DMS79 (cell line): Measurements from ENCODE around the gene WFDC2.

ENCODE experiments used
- DNase-seq: peaks from one replicate; lab custom pipeline; 2025; lab: John Stamatoyannopoulos, UW

The WFDC2 gene

DNA sequence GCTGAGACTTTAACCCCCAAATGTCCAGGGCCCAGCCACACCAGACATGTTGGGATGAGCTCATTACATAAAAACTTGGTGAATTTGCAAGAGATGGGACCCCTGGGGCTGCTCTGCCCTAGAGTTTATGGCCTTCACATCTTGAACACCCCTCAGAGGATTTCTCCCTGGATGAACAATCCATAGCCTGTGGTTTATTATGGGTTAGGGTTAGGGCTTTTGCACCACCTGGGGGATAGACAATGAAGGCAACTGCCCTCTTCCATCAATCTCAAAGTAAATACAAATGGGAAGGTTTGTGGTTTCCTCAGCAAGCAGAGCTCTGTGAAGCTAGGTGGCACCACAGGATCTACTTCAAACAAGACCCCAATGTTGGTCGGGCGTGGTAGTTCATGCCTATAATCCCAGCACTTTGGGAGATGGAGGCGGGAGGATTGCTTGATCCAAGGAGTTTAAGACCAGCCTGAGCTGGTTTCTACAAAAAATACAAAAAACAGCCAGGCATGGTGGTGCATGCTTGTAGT, 28.5 kb downstream of the WFDC2 start:
- no peak for DNase-seq

DNA sequence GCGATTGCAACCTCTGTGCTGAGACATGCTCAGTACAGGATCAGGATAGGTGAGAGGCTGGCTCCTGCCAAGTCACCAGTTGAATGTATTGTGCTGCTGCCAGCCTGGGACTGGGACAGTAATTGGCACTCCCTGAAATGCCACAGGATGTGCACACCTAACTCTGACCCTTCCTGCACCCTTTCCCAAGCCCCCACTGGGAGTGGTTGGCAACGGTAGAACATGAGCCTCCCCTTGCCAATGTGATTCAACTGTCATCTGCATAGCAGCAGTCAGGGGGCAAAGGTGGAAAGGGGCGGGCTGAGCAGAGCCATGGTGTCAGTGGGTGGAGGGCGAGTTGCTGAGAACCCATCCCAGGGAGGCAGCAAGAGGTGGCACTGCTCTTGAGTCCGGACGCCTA, 30.5 kb downstream of the WFDC2 start:
- DNase-seq = no peak

- no peak for DNase-seq
These were observed 32.0 kb downstream of the WFDC2 start for GRCh38 chr20:45501600-45501999.

- DNase-seq = no peak
These were observed 33.0 kb downstream of the WFDC2 start for GRCh38 chr20:45502561-45502960.

- no peak for DNase-seq
These were observed 33.9 kb downstream of the WFDC2 start for GRCh38 chr20:45503403-45503802.

GRCh38 chr20:45506398-45506797, 36.8 kb downstream of the WFDC2 start:
- no peak for DNase-seq

DNA sequence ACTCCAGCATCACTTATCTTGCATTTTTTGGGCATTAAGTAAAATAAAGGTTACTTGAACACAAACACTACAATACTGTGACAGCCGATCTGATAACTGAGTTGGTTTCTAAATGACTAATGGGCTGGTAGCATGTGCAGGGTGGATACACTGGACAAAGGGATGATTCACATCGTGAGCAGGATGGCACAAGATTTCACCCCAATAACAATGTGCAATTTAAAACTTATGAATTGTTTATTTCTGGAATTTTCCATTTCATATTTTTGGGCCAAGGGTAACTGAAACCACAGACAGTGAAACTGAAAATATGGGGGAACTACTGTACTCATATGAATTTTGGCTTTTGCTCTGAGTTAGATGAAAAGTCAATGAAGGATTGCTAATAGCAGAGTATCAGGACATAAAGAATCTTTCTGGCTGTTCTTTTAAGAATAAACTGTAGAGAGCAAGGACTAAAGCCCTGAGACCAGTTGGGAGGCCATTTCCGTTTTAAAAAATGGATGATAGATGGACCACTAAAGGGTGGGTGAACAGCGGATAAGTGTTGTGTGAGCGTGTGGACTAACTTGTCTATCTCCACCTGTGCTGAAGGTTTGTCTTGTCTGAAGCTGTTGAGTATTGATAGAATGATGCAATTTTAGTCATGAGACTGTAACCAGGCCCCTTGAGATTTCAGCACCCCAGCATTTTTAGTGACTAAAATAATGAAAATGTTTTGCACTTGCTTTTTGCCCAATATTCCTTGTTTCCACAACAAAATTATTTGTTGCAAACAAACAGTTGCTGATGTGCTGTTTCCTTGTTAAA, 37.7 kb downstream of the WFDC2 start:
- no peak for DNase-seq

DNA sequence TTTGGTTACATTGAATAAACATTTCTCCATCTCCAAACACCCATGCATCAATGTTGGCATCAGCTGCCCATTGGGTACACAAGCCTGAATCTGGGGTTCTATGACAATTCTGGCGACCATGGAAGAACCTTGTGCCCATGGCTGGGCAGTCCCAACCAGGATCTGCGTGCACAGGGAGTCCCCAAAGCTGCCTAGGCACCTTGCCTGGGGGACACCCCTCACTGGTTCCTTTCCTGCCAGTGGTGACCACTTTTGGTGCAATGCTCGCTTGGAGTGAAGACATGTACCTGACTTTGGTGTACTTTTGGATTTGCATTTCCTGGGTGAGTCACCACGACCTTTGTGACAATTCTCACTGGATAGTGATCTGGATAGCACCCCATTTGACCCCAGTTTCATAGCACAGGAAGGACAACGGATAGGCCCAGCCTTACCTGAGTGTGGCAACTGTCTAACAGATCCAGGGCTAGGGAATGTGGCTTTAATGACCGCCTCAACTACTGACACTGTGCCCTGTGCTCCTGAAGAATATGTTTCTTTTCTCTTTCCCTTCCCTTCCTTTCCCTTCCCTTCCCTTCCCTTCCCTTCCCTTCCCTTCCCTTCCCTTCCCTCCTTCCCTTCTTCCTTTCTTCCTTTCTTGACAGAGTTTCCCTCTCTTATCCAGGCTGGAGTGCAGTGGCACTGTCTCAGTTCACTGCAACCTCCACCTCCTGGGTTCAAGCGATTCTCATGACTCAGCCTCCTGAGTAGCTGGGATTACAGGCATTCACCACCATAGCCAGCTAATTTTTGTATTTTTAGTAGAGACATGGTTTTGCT, 38.7 kb downstream of the WFDC2 start:
- no peak for DNase-seq

DNA sequence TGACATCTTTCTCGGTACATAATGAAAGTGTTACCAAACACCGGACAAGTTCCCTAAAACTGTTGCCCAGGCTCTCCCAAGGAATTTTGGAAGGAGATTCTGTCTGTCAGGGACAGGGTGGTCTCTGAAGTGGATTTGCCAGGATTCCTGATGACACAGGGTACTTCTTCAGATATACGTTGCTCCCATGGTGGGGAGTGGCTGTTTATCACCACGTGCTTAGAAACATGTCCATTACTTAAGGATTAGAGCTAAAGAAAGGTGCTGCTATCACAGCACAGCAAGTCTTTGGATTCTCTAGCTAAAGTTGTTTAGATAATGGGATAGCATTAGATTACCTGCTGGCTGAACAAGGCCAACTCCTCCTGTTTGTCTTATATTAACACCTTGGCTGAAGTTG, 39.5 kb downstream of the WFDC2 start:
- no peak for DNase-seq

DNA sequence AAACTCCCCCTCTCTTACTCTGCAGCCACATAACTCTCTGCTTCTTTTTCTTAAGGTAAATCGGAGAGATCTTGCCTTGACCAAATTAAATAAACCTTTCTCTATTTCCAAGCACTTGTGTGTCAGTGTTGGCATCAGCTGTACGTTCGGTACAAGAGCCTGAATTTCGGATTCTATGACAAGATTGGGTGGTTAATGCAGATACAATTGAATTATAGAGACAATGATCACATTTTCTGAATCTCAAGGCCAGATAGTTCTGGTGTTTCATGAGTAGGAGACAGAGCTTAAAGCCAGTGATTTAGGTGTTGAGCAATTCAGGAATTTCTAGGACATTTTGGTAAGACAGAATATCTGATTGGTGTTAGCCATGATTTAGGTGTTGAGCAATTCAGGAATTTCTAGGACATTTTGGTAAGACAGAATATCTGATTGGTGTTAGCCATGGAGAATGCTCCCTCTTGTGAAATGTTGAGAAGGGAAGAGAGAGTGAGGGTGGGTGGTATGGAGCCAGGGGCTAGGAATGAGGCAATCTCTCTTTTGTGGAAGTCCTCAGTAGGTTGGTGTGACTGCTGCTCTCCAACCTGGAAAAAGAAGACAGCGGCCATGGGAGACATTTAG, 40.8 kb downstream of the WFDC2 start:
- no peak for DNase-seq

DNA sequence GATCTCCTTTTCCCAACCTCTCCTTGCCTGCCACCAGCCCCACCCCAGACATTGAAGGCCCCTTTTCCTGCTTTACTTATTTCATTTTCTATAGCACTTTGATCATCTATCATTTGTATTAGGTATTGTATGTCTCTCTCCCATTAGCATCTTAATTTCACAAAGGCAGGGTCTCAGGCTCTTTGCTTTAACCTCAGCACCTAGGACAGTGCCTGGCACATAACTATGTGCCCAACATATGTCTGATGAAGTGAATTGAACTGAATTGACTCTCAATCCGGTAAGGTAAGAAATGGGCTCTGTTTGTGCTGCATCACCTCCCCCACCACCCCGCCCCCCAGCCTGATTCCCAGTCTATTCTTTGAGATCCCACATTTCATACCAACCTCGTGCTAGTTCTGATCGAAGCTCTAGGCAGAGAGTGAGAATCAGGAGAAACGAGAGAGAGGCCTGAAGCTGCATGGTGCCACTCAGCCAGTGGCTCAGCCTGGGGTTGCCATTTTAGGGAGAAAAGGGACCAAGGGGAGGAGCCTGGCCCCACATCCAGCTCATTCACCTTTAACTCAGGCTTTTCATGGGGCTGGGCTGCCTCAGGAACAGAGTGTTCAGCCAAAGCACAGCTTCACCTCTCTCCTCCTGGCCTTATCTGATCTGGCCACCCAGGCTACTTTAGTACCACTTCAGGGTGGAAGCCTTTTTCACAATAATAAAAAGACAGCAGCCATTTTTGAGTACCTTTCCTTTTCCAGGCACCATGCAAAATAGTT, 45.8 kb downstream of the WFDC2 start, which contains the start of gene SPINT3:
Gene SPINT3, minus strand, starts transcription at position 476 of the 767 bp plus-strand sequence. Its CDS starts 14 bp downstream, at position 462.
- no peak for DNase-seq

DNA sequence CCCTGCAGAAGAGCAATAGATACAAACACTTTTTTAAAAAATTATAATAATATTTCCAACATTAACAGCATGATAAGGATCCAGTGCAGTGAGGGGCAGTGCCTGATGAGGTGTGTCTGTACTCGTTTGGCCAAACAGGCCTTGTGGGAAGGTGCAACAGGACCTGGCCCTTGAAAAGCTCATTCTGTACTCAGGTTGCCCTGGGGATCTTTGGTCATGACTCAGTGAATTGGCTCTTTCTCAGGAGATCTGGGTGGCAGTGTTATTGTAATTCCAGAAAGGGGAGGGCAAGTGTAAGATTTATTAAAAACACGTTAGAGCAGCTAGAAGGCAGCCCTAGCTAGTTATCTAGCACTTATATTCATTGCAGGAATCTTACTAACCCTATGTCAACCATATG, 48.7 kb downstream of the WFDC2 start:
- no peak for DNase-seq

- no peak for DNase-seq
These were observed 54.3 kb downstream of the WFDC2 start for GRCh38 chr20:45523821-45524220.

DNA sequence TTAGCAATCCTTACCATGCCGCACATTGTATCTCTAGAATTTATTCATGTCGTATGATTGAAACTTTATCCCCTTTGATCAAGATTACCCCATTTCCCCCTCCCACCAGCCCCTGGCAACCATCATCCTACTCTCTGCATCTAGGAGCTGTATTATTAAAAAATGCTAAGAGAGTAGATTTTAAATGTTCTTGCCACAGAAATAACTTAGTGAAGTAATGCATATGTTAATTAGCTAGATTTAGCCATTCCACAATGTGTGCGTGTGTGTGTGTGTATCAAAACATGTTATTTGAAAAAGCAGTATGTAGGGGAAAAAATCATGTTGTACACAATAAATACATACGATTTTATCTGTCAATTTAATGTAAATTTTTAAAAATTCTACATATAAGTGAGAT, 57.7 kb downstream of the WFDC2 start:
- no peak for DNase-seq
